ENCODE measurements around the gene TBC1D26. TPM values are rescaled to one million over a fixed set of nuclear protein-coding genes. Genes with fewer than 3 reads are reported as not detected.
"Not testable (repeated sequence)": the region's sequence is repeated elsewhere in the genome, so short reads cannot be mapped to it uniquely, and the experiment has no call there.

The TBC1D26 gene
- polyA plus RNA-seq, 2 donors, result 0.05 to 0.06 TPM

GRCh38 chr17:15716601-15717563, 15.2 kb upstream of the TBC1D26 start:
- H3K4me1 ChIP-seq (ENCODE audit: control insufficient read depth in 2 of 2, insufficient read depth in 2 of 2, low read length in 1 of 2); H3K9me3 ChIP-seq (ENCODE audit: control insufficient read depth in 2 of 2, insufficient read depth in 1 of 2, low read depth in 1 of 2, low read length in 1 of 2); H3K4me3 ChIP-seq (ENCODE audit: low read depth in 1 of 2, low read length in 2 of 2); H3K27ac ChIP-seq (ENCODE audit: low read depth in 2 of 2, low read length in 1 of 2); H3K36me3 ChIP-seq (ENCODE audit: control insufficient read depth in 2 of 2, insufficient read depth in 2 of 2, low read length in 1 of 2); H3K27me3 ChIP-seq (ENCODE audit: control insufficient read depth in 1 of 2, insufficient read depth in 2 of 2, low read length in 2 of 2): not testable (repeated sequence)
- 97 to 99% methylated on average over 11 of the region's 11 CpGs for WGBS, 2 donors

- H3K9me3 ChIP-seq (ENCODE audit: control insufficient read depth in 2 of 2, insufficient read depth in 1 of 2, low read depth in 1 of 2, low read length in 1 of 2); H3K4me3 ChIP-seq (ENCODE audit: low read depth in 1 of 2, low read length in 2 of 2); H3K27me3 ChIP-seq (ENCODE audit: control insufficient read depth in 1 of 2, insufficient read depth in 2 of 2, low read length in 2 of 2); H3K36me3 ChIP-seq (ENCODE audit: control insufficient read depth in 2 of 2, insufficient read depth in 2 of 2, low read length in 1 of 2); H3K27ac ChIP-seq (ENCODE audit: low read depth in 2 of 2, low read length in 1 of 2); H3K4me1 ChIP-seq (ENCODE audit: control insufficient read depth in 2 of 2, insufficient read depth in 2 of 2, low read length in 1 of 2): not testable (repeated sequence)
- WGBS, 2 donors, result 74 to 87% methylated on average over 4 to 13 of the region's 14 CpGs
Measured at GRCh38 chr17:15730535-15730934, 1.5 kb upstream of the TBC1D26 start.

- H3K4me1 ChIP-seq (ENCODE audit: control insufficient read depth in 2 of 2, insufficient read depth in 2 of 2, low read length in 1 of 2); H3K27me3 ChIP-seq (ENCODE audit: control insufficient read depth in 1 of 2, insufficient read depth in 2 of 2, low read length in 2 of 2): not testable (repeated sequence)
- WGBS, 2 donors, result 80 to 92% methylated on average over 8 of the region's 10 CpGs
Measured at GRCh38 chr17:15733174-15733789, 1.2 kb downstream of the TBC1D26 start.

GRCh38 chr17:15736578-15736977, 4.5 kb downstream of the TBC1D26 start:
- not testable (repeated sequence) for H3K4me3 ChIP-seq (ENCODE audit: low read depth in 1 of 2, low read length in 2 of 2); H3K27me3 ChIP-seq (ENCODE audit: control insufficient read depth in 1 of 2, insufficient read depth in 2 of 2, low read length in 2 of 2); H3K4me1 ChIP-seq (ENCODE audit: control insufficient read depth in 2 of 2, insufficient read depth in 2 of 2, low read length in 1 of 2); H3K27ac ChIP-seq (ENCODE audit: low read depth in 2 of 2, low read length in 1 of 2); H3K9me3 ChIP-seq (ENCODE audit: control insufficient read depth in 2 of 2, insufficient read depth in 1 of 2, low read depth in 1 of 2, low read length in 1 of 2); H3K36me3 ChIP-seq (ENCODE audit: control insufficient read depth in 2 of 2, insufficient read depth in 2 of 2, low read length in 1 of 2)
- WGBS, 2 donors, result 48 to 83% methylated on average over 3 to 4 of the region's 5 CpGs

More at GRCh38 chr17:15733174-15733789, 1.2 kb downstream of the TBC1D26 start:
- not testable (repeated sequence) for H3K9me3 ChIP-seq (ENCODE audit: control insufficient read depth in 2 of 2, insufficient read depth in 1 of 2, low read depth in 1 of 2, low read length in 1 of 2); H3K4me3 ChIP-seq (ENCODE audit: low read depth in 1 of 2, low read length in 2 of 2); H3K27ac ChIP-seq (ENCODE audit: low read depth in 2 of 2, low read length in 1 of 2); H3K36me3 ChIP-seq (ENCODE audit: control insufficient read depth in 2 of 2, insufficient read depth in 2 of 2, low read length in 1 of 2)

- Histone ChIP-seq H3K27ac (ENCODE audit: low read depth in 2 of 2, low read length in 1 of 2) (no peak overlapping the region), H3K36me3 (ENCODE audit: control insufficient read depth in 2 of 2, insufficient read depth in 2 of 2, low read length in 1 of 2) (no peaks in the 10 kb centered on the region), H3K4me3 (ENCODE audit: low read depth in 1 of 2, low read length in 2 of 2) (no peak overlapping the region), H3K4me1 (ENCODE audit: control insufficient read depth in 2 of 2, insufficient read depth in 2 of 2, low read length in 1 of 2) (no peaks in the 10 kb centered on the region), H3K9me3 (ENCODE audit: control insufficient read depth in 2 of 2, insufficient read depth in 1 of 2, low read depth in 1 of 2, low read length in 1 of 2) (no peaks in the 10 kb centered on the region), H3K27me3 (ENCODE audit: control insufficient read depth in 1 of 2, insufficient read depth in 2 of 2, low read length in 2 of 2) (no peaks in the 10 kb centered on the region)
- 87 to 88% methylated on average over 10 of the region's 10 CpGs for WGBS, 2 donors
Measured at GRCh38 chr17:15738066-15738465, 6.0 kb downstream of the TBC1D26 start.

- not testable (repeated sequence) for H3K27me3 ChIP-seq (ENCODE audit: control insufficient read depth in 1 of 2, insufficient read depth in 2 of 2, low read length in 2 of 2); H3K27ac ChIP-seq (ENCODE audit: low read depth in 2 of 2, low read length in 1 of 2); H3K9me3 ChIP-seq (ENCODE audit: control insufficient read depth in 2 of 2, insufficient read depth in 1 of 2, low read depth in 1 of 2, low read length in 1 of 2); H3K4me3 ChIP-seq (ENCODE audit: low read depth in 1 of 2, low read length in 2 of 2); H3K4me1 ChIP-seq (ENCODE audit: control insufficient read depth in 2 of 2, insufficient read depth in 2 of 2, low read length in 1 of 2); H3K36me3 ChIP-seq (ENCODE audit: control insufficient read depth in 2 of 2, insufficient read depth in 2 of 2, low read length in 1 of 2)
- 90% methylated on average over 10 of the region's 11 CpGs for WGBS, 2 donors
Measured at GRCh38 chr17:15739259-15739658, 7.2 kb downstream of the TBC1D26 start.

- 56 to 67% methylated on average over 8 of the region's 8 CpGs for WGBS, 2 donors
- H3K4me1 ChIP-seq (ENCODE audit: control insufficient read depth in 2 of 2, insufficient read depth in 2 of 2, low read length in 1 of 2); H3K4me3 ChIP-seq (ENCODE audit: low read depth in 1 of 2, low read length in 2 of 2); H3K36me3 ChIP-seq (ENCODE audit: control insufficient read depth in 2 of 2, insufficient read depth in 2 of 2, low read length in 1 of 2); H3K27ac ChIP-seq (ENCODE audit: low read depth in 2 of 2, low read length in 1 of 2); H3K27me3 ChIP-seq (ENCODE audit: control insufficient read depth in 1 of 2, insufficient read depth in 2 of 2, low read length in 2 of 2); H3K9me3 ChIP-seq (ENCODE audit: control insufficient read depth in 2 of 2, insufficient read depth in 1 of 2, low read depth in 1 of 2, low read length in 1 of 2): not testable (repeated sequence)
Measured at GRCh38 chr17:15740041-15740440, 8.0 kb downstream of the TBC1D26 start.

- no peaks in the 10 kb centered on the region for H3K27me3 ChIP-seq (ENCODE audit: control insufficient read depth in 1 of 2, insufficient read depth in 2 of 2, low read length in 2 of 2)
- H3K36me3 ChIP-seq (ENCODE audit: control insufficient read depth in 2 of 2, insufficient read depth in 2 of 2, low read length in 1 of 2), result no peaks in the 10 kb centered on the region
- H3K4me3 ChIP-seq (ENCODE audit: low read depth in 1 of 2, low read length in 2 of 2), result no peak overlapping the region
- WGBS, 2 donors, result 91% methylated on average over 7 of the region's 7 CpGs
- H3K4me1 ChIP-seq (ENCODE audit: control insufficient read depth in 2 of 2, insufficient read depth in 2 of 2, low read length in 1 of 2), result no peaks in the 10 kb centered on the region
- H3K27ac ChIP-seq (ENCODE audit: low read depth in 2 of 2, low read length in 1 of 2), result no peak overlapping the region
- H3K9me3 ChIP-seq (ENCODE audit: control insufficient read depth in 2 of 2, insufficient read depth in 1 of 2, low read depth in 1 of 2, low read length in 1 of 2), result no peaks in the 10 kb centered on the region
Measured at GRCh38 chr17:15740570-15741120, 8.6 kb downstream of the TBC1D26 start.

GRCh38 chr17:15741624-15742023, 9.5 kb downstream of the TBC1D26 start:
- Histone ChIP-seq H3K9me3 (ENCODE audit: control insufficient read depth in 2 of 2, insufficient read depth in 1 of 2, low read depth in 1 of 2, low read length in 1 of 2) (no peaks in the 10 kb centered on the region), H3K27ac (ENCODE audit: low read depth in 2 of 2, low read length in 1 of 2) (no peak overlapping the region)
- WGBS, 2 donors, result 91 to 93% methylated on average over 9 of the region's 9 CpGs

More at GRCh38 chr17:15741624-15742023, 9.5 kb downstream of the TBC1D26 start:
- no peak overlapping the region for H3K4me3 ChIP-seq (ENCODE audit: low read depth in 1 of 2, low read length in 2 of 2)
- H3K27me3 ChIP-seq (ENCODE audit: control insufficient read depth in 1 of 2, insufficient read depth in 2 of 2, low read length in 2 of 2), result no peaks in the 10 kb centered on the region
- no peaks in the 10 kb centered on the region for H3K36me3 ChIP-seq (ENCODE audit: control insufficient read depth in 2 of 2, insufficient read depth in 2 of 2, low read length in 1 of 2)
- no peaks in the 10 kb centered on the region for H3K4me1 ChIP-seq (ENCODE audit: control insufficient read depth in 2 of 2, insufficient read depth in 2 of 2, low read length in 1 of 2)

All from esophagus (tissue), 2 donors.